ENCODE results near the gene RBCK1. TPM values are rescaled to one million over a fixed set of nuclear protein-coding genes. Genes with fewer than 3 reads are reported as not detected.
A peak's percentile ranks its signal among the peaks of the same experiment; 100 is the strongest.

The RBCK1 gene
- total RNA-seq, 1 donor from 2014 or later: 202 TPM

DNA sequence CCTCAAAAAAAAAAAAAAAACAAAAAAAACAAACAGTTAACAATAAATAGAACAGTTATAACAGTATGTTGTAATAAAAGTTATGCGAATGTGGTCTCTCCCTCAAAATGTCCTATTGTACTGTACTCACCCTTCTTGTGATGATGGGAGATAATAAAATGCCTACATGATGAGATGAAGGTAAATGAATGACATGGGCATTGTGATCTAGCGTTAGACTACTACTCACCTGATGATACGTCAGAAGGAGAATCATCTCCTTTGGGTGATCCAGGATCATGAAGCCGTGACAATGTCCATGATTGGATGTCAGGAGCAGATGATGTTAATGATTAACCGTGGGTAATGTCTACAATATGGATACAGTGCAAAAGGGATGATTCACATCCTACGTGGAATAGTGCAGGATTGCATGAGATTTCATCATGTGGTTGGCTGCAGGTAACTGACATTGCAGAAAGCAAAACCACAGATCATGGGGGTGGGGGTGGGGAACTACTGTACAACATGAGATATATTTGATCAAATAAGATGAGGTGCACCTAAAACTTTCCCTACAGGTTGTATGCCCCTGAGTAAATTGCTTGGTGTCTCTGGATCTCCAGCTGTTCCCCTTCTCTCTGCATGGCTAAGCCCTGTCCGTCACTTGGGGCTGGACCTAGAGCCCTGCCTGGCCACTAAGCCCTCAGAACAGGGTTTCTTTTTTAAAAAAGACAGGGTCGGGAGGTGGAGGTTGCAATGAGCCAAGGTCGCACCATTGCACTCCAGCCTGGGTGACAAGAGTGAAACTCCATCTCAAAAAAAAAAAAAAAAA lies 6.2 kb upstream of the RBCK1 start:
- no peaks in the 10 kb centered on the region for H3K27me3 ChIP-seq (ENCODE audit: control insufficient read depth, insufficient read depth, low read length)
- H3K36me3 ChIP-seq (ENCODE audit: control insufficient read depth, insufficient read depth, low read length): peaks cover 4% of the 10 kb centered on the region
- H3K4me3 ChIP-seq (ENCODE audit: low read depth, low read length): no peak overlapping the region
- FAIRE-seq: peak; percentile 94
- TF ChIP-seq, protein P1, sequence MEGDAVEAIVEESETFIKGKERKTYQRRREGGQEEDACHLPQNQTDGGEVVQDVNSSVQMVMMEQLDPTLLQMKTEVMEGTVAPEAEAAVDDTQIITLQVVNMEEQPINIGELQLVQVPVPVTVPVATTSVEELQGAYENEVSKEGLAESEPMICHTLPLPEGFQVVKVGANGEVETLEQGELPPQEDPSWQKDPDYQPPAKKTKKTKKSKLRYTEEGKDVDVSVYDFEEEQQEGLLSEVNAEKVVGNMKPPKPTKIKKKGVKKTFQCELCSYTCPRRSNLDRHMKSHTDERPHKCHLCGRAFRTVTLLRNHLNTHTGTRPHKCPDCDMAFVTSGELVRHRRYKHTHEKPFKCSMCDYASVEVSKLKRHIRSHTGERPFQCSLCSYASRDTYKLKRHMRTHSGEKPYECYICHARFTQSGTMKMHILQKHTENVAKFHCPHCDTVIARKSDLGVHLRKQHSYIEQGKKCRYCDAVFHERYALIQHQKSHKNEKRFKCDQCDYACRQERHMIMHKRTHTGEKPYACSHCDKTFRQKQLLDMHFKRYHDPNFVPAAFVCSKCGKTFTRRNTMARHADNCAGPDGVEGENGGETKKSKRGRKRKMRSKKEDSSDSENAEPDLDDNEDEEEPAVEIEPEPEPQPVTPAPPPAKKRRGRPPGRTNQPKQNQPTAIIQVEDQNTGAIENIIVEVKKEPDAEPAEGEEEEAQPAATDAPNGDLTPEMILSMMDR (IDR thresholded peaks at IDR 0.05; ENCODE audit: insufficient read depth, low read length, severe bottlenecking): no peak
- DNase-seq (ENCODE audit: low read depth): peak; percentile 99

DNA sequence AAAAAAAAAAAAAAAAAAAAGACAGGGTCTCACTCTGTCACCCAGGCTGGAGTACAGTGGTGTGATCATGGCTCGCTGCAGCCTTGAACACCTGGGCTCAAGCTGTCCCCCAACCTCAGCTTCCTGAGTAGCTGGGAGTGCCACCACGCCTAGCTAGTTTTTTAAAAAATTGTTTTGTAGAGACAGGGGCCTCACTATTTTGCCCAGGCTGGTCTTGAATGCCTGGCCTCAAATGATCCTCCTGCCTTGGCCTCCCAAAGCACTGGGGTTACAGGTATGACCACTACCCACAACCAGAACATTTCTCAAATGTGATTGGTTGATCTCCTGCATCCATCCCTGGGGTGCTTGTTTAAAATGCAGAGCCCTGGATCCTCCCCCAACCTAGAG lies 5.6 kb upstream of the RBCK1 start:
- no peaks in the 10 kb centered on the region for H3K36me3 ChIP-seq (ENCODE audit: control insufficient read depth, insufficient read depth, low read length)
- no peak for FAIRE-seq
- TF ChIP-seq, protein P1 (IDR thresholded peaks at IDR 0.05; ENCODE audit: insufficient read depth, low read length, severe bottlenecking): no peak
- no peak for DNase-seq (ENCODE audit: low read depth)
- H3K27me3 ChIP-seq (ENCODE audit: control insufficient read depth, insufficient read depth, low read length): no peaks in the 10 kb centered on the region
- no peak overlapping the region for H3K4me3 ChIP-seq (ENCODE audit: low read depth, low read length)

DNA sequence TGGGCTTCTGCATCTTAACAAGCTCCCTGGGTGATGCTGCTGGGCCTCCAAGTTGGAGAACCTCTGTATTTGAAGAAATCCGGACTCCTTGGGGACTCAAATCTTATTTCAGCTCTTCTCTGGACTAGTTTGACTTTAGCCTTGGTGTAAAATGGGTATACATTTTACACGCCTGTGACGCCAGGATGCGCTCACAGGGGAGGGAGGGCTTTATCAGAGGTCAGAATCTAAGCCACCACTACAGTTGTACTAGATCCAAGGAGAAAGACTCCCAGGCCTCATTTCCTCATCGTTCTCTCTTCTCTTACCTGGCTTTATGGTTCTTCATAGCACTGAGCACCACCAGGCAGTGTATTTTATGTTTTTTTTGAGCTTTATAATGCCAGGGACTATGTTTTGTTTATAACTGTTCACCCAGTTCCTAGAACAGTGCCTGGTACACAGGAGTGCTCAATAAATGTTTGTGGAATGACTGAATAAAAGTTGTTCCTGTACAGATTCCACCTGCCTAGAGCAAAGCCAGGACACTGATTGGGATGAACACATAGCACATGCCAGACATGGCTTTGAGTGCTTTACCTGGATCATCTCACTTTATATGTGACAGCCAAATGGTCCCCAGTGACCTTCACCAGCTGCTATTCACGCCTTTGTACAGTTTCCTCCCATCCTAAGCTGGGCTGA lies 5.1 kb upstream of the RBCK1 start:
- no peaks in the 10 kb centered on the region for H3K27me3 ChIP-seq (ENCODE audit: control insufficient read depth, insufficient read depth, low read length)
- TF ChIP-seq, protein P1 (IDR thresholded peaks at IDR 0.05; ENCODE audit: insufficient read depth, low read length, severe bottlenecking): no peak
- no peaks in the 10 kb centered on the region for H3K36me3 ChIP-seq (ENCODE audit: control insufficient read depth, insufficient read depth, low read length)
- DNase-seq (ENCODE audit: low read depth) (no peak), FAIRE-seq (no peak)
- no peak overlapping the region for H3K4me3 ChIP-seq (ENCODE audit: low read depth, low read length)

DNA sequence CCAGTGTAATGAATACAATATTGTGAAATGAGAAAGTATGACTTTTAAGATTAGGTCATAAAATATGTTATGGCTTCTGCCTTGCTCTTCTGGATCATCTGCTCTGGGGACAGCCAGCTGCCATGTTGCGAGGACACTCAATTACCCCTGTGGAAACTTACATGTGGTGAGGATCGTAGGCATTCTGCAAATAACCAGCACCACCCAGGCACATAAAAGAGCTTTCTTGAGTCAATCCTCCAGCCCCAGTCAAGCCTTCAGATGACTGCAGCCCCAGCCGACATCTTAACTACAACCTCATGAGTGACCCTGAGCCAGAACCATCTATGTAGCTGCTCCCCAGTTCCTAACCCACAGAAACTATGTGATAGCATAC lies 4.5 kb upstream of the RBCK1 start:
- TF ChIP-seq, protein P1 (IDR thresholded peaks at IDR 0.05; ENCODE audit: insufficient read depth, low read length, severe bottlenecking): no peak
- H3K36me3 ChIP-seq (ENCODE audit: control insufficient read depth, insufficient read depth, low read length): no peaks in the 10 kb centered on the region
- H3K4me3 ChIP-seq (ENCODE audit: low read depth, low read length): no peak overlapping the region
- no peaks in the 10 kb centered on the region for H3K27me3 ChIP-seq (ENCODE audit: control insufficient read depth, insufficient read depth, low read length)
- no peak for FAIRE-seq
- no peak for DNase-seq (ENCODE audit: low read depth)

DNA sequence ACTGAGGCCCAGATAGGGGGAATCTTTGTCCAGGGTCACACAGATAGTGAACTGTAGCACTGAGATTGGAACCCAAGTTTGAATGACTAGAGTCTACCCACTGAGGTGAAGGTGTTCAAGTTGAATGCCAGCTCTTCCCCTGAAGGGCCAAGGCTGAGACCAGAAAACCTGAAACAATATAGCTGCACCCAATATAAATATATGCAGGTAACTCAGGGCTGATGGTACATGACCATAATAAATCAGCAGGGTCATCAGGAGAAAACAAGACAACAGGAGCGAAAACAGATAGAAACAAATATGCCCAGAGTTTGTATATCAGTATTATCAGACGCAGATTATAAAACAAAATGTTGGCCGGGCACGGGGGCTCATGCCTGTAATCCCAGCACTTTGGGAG lies 4.0 kb upstream of the RBCK1 start:
- Histone ChIP-seq H3K36me3 (ENCODE audit: control insufficient read depth, insufficient read depth, low read length) (no peaks in the 10 kb centered on the region), H3K27me3 (ENCODE audit: control insufficient read depth, insufficient read depth, low read length) (no peaks in the 10 kb centered on the region), H3K4me3 (ENCODE audit: low read depth, low read length) (no peak overlapping the region)
- FAIRE-seq (no peak), DNase-seq (ENCODE audit: low read depth) (no peak)
- TF ChIP-seq, protein P1 (IDR thresholded peaks at IDR 0.05; ENCODE audit: insufficient read depth, low read length, severe bottlenecking): no peak
